ENCODE data around the gene NKPD1.
A peak's percentile ranks its signal among the peaks of the same experiment; 100 is the strongest.
"Not testable (repeated sequence)": the region's sequence is repeated elsewhere in the genome, so short reads cannot be mapped to it uniquely, and the experiment has no call there.

The NKPD1 gene

DNA sequence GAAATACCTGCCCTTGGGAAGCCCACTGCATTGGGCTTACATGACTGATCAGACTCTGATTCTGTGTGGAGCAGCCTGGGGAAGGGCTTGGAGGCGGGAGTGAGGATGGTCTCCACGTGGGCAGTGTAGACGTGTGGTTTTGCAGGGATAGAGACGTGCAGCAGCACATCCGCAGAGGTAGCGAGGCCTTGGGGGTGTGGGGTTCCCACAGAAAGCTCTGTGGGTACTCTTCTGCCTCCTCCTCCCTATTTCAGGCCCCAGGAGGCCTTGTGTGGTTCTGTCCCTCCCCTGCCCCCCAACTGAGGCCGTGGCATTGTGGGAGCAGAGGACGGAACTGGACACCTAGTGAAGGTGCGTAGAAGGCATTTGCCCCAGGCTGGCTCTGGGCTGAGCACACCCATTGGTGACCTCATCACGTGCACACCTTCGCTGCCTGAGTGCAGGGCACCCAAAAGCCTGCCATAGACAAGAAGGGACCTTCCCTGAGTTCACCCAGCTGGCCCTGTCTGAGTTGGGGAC, 38.9 kb downstream of the NKPD1 start:
- Histone ChIP-seq H3K27me3 (ENCODE audit: control insufficient read depth, insufficient read depth, low read length) (no peaks in the 10 kb centered on the region), H3K9ac (ENCODE audit: low read length) (no peak overlapping the region), H3K27ac (ENCODE audit: low read depth, low read length) (no peak overlapping the region), H3K36me3 (ENCODE audit: control insufficient read depth, insufficient read depth, low read length) (0 out of 2 replicates have a peak, but pooled peaks cover 4% of the 10 kb centered on the region), H3K4me1 (ENCODE audit: control insufficient read depth, insufficient read depth, low read length) (peaks cover 10% of the 10 kb centered on the region), H3K9me3 (ENCODE audit: control insufficient read depth, insufficient read depth, low read depth, low read length) (no peaks in the 10 kb centered on the region), H3K4me3 (ENCODE audit: low read depth, low read length) (no peak overlapping the region)

DNA sequence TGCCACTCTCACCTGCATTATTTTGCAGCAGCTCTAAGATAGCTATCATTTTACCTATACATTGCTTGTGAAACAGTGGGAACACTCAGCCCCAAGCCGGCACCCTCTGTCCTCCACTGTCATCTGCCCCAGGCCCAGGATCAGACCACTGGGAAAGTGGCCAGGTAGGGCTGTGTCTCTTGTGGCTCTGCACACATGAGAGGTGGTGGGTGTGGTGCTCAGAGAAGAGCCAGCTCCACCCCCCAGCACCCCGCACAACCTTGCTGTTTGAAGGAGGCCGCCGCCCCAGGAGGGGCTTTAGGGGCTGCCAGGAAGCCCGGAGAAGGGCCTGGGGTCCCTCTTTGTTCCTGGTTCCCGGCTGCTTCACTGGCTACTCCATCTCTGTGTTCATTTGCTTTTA, 41.2 kb downstream of the NKPD1 start:
- Histone ChIP-seq H3K27ac (ENCODE audit: low read depth, low read length) (no peak overlapping the region), H3K4me1 (ENCODE audit: control insufficient read depth, insufficient read depth, low read length) (peaks cover 15% of the 10 kb centered on the region), H3K27me3 (ENCODE audit: control insufficient read depth, insufficient read depth, low read length) (no peaks in the 10 kb centered on the region), H3K36me3 (ENCODE audit: control insufficient read depth, insufficient read depth, low read length) (peaks cover 4% of the 10 kb centered on the region; the same call in 1 of the 2 replicates), H3K9me3 (ENCODE audit: control insufficient read depth, insufficient read depth, low read depth, low read length) (no peaks in the 10 kb centered on the region), H3K4me3 (ENCODE audit: low read depth, low read length) (no peak overlapping the region), H3K9ac (ENCODE audit: low read length) (no peak overlapping the region)

- not testable (repeated sequence) for H3K9ac ChIP-seq (ENCODE audit: low read length); H3K4me3 ChIP-seq (ENCODE audit: low read depth, low read length); H3K9me3 ChIP-seq (ENCODE audit: control insufficient read depth, insufficient read depth, low read depth, low read length); H3K27ac ChIP-seq (ENCODE audit: low read depth, low read length); H3K36me3 ChIP-seq (ENCODE audit: control insufficient read depth, insufficient read depth, low read length); H3K27me3 ChIP-seq (ENCODE audit: control insufficient read depth, insufficient read depth, low read length)
- peaks cover 16% of the 10 kb centered on the region for H3K4me1 ChIP-seq (ENCODE audit: control insufficient read depth, insufficient read depth, low read length)
Observed at GRCh38 chr19:45118591-45119355, 42.0 kb downstream of the NKPD1 start.

DNA sequence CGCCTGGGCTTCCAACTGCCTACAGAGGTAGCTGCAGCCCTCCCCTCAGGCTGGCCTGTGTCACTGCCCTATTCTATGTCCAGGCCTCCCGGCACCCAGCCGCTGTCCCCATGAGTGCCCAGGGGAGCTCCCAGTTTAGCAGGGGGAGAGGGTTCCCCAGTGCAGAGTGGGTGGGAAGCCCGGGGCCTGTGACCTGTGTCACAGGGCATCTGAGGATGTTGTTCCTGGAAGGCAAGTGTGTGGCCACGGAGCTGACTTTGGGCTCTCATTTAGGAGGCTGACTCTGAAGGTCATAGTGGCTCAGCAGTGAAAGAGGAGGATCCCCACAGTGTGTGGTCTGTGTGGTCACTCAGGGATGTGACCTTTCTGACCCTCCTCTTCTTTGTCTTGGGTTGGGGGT, 42.7 kb downstream of the NKPD1 start:
- H3K4me3 ChIP-seq (ENCODE audit: low read depth, low read length), result no peak overlapping the region
- H3K27ac ChIP-seq (ENCODE audit: low read depth, low read length), result no peak overlapping the region
- H3K9me3 ChIP-seq (ENCODE audit: control insufficient read depth, insufficient read depth, low read depth, low read length), result no peaks in the 10 kb centered on the region
- no peak overlapping the region for H3K9ac ChIP-seq (ENCODE audit: low read length)
- H3K4me1 ChIP-seq (ENCODE audit: control insufficient read depth, insufficient read depth, low read length), result peaks cover 23% of the 10 kb centered on the region
- no peaks in the 10 kb centered on the region for H3K27me3 ChIP-seq (ENCODE audit: control insufficient read depth, insufficient read depth, low read length)
- no peaks in the 10 kb centered on the region; the same call in 1 of the 2 replicates for H3K36me3 ChIP-seq (ENCODE audit: control insufficient read depth, insufficient read depth, low read length)

- no peak overlapping the region for H3K27ac ChIP-seq (ENCODE audit: low read depth, low read length)
- no peaks in the 10 kb centered on the region for H3K9me3 ChIP-seq (ENCODE audit: control insufficient read depth, insufficient read depth, low read depth, low read length)
Observed at GRCh38 chr19:45117671-45118070, 43.1 kb downstream of the NKPD1 start.

DNA sequence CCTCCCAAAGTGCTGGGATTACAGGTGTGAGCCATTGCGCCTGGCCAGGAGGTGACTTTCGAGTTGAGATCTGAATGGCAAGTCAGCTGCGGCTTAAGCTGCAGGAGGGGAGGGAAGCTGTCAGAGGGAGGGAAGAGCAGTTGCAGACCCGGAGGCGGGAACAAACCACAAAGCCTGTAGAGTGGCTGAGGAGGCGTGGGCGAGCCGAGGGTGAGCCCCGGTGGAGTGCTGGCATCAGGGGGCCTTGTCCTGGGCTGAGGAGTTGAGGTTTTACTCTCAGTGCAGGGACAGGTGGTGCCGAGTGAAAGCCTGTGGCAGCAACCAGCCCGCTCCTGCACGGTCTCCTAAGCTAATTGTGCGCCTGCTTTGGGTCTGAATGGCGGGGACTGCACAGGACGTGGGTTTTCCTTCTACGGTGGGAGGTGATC, 43.6 kb downstream of the NKPD1 start:
- Histone ChIP-seq H3K9me3 (ENCODE audit: control insufficient read depth, insufficient read depth, low read depth, low read length) (no peaks in the 10 kb centered on the region), H3K27ac (ENCODE audit: low read depth, low read length) (no peak overlapping the region), H3K36me3 (ENCODE audit: control insufficient read depth, insufficient read depth, low read length) (no peaks in the 10 kb centered on the region; the same call in 1 of the 2 replicates), H3K27me3 (ENCODE audit: control insufficient read depth, insufficient read depth, low read length) (no peaks in the 10 kb centered on the region), H3K4me1 (ENCODE audit: control insufficient read depth, insufficient read depth, low read length) (peaks cover 29% of the 10 kb centered on the region), H3K4me3 (ENCODE audit: low read depth, low read length) (no peak overlapping the region), H3K9ac (ENCODE audit: low read length) (no peak overlapping the region)

More at GRCh38 chr19:45117671-45118070, 43.1 kb downstream of the NKPD1 start:
- Histone ChIP-seq H3K9ac (ENCODE audit: low read length) (no peak overlapping the region), H3K4me1 (ENCODE audit: control insufficient read depth, insufficient read depth, low read length) (peaks cover 27% of the 10 kb centered on the region), H3K27me3 (ENCODE audit: control insufficient read depth, insufficient read depth, low read length) (no peaks in the 10 kb centered on the region), H3K4me3 (ENCODE audit: low read depth, low read length) (no peak overlapping the region), H3K36me3 (ENCODE audit: control insufficient read depth, insufficient read depth, low read length) (no peaks in the 10 kb centered on the region; the same call in 1 of the 2 replicates)

GRCh38 chr19:45115809-45116615, 44.8 kb downstream of the NKPD1 start:
- Histone ChIP-seq H3K9me3 (ENCODE audit: control insufficient read depth, insufficient read depth, low read depth, low read length) (no peaks in the 10 kb centered on the region), H3K27ac (ENCODE audit: low read depth, low read length) (no peak overlapping the region), H3K4me1 (ENCODE audit: control insufficient read depth, insufficient read depth, low read length) (peaks cover 29% of the 10 kb centered on the region), H3K9ac (ENCODE audit: low read length) (no peak overlapping the region), H3K36me3 (ENCODE audit: control insufficient read depth, insufficient read depth, low read length) (no peaks in the 10 kb centered on the region; the same call in 1 of the 2 replicates), H3K4me3 (ENCODE audit: low read depth, low read length) (no peak overlapping the region), H3K27me3 (ENCODE audit: control insufficient read depth, insufficient read depth, low read length) (no peaks in the 10 kb centered on the region)

DNA sequence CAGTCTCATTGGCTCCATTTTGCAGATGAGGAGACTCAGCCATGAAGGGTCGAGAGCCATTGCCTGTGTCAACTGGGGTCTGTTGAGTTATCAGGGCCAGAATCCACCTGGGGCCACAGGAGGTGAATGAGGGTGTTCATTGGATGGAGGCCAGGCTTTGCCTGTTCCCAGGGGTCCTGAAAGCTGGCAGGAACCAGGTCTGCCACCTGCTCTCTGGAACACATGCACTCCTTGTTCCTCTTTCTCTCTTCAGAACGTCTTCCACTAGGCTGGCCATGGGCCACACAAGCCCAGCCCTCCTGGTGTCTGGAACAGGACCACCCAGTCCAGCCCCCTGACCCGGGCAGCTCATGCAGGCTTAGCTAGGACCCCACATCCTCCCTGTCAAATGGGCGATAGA, 46.7 kb downstream of the NKPD1 start:
- Histone ChIP-seq H3K27me3 (ENCODE audit: control insufficient read depth, insufficient read depth, low read length) (no peaks in the 10 kb centered on the region), H3K36me3 (ENCODE audit: control insufficient read depth, insufficient read depth, low read length) (peaks cover 5% of the 10 kb centered on the region; the same call in 1 of the 2 replicates), H3K4me1 (ENCODE audit: control insufficient read depth, insufficient read depth, low read length) (peaks cover 29% of the 10 kb centered on the region), H3K9ac (ENCODE audit: low read length) (no peak overlapping the region), H3K9me3 (ENCODE audit: control insufficient read depth, insufficient read depth, low read depth, low read length) (no peaks in the 10 kb centered on the region), H3K27ac (ENCODE audit: low read depth, low read length) (no peak overlapping the region), H3K4me3 (ENCODE audit: low read depth, low read length) (no peak overlapping the region)

GRCh38 chr19:45113628-45114027, 47.2 kb downstream of the NKPD1 start:
- 0 out of 2 replicates have a peak overlapping the region, but pooled peaks have one; percentile 32 for H3K27ac ChIP-seq (ENCODE audit: low read depth, low read length)
- H3K36me3 ChIP-seq (ENCODE audit: control insufficient read depth, insufficient read depth, low read length), result peaks cover 5% of the 10 kb centered on the region; the same call in 1 of the 2 replicates
- no peaks in the 10 kb centered on the region for H3K9me3 ChIP-seq (ENCODE audit: control insufficient read depth, insufficient read depth, low read depth, low read length)
- H3K4me3 ChIP-seq (ENCODE audit: low read depth, low read length), result peak overlapping the region; percentile 22; the same call in 1 of the 2 replicates
- H3K9ac ChIP-seq (ENCODE audit: low read length), result no peak overlapping the region
- no peaks in the 10 kb centered on the region for H3K27me3 ChIP-seq (ENCODE audit: control insufficient read depth, insufficient read depth, low read length)
- H3K4me1 ChIP-seq (ENCODE audit: control insufficient read depth, insufficient read depth, low read length), result peaks cover 29% of the 10 kb centered on the region

- H3K9ac ChIP-seq (ENCODE audit: low read length), result no peak overlapping the region
- H3K4me3 ChIP-seq (ENCODE audit: low read depth, low read length), result no peak overlapping the region
- peaks cover 5% of the 10 kb centered on the region; the same call in 1 of the 2 replicates for H3K36me3 ChIP-seq (ENCODE audit: control insufficient read depth, insufficient read depth, low read length)
- H3K9me3 ChIP-seq (ENCODE audit: control insufficient read depth, insufficient read depth, low read depth, low read length), result no peaks in the 10 kb centered on the region
- H3K27me3 ChIP-seq (ENCODE audit: control insufficient read depth, insufficient read depth, low read length), result no peaks in the 10 kb centered on the region
- H3K4me1 ChIP-seq (ENCODE audit: control insufficient read depth, insufficient read depth, low read length), result peaks cover 25% of the 10 kb centered on the region
- no peak overlapping the region for H3K27ac ChIP-seq (ENCODE audit: low read depth, low read length)
Observed at GRCh38 chr19:45112111-45112827, 48.5 kb downstream of the NKPD1 start.

Data from HUES6 (cell line).